Esophagus muscularis mucosa (tissue), 4 donors: Measurements from ENCODE around the gene DNMBP. TPM values are rescaled to one million over a fixed set of nuclear protein-coding genes. Genes with fewer than 3 reads are reported as not detected.

ENCODE experiments used
- DNase-seq: peaks from one replicate; pipeline ENCODE4 v3.0.0-alpha.2; 2017; ENCODE audit errors: extremely low spot score
- H3K27ac ChIP-seq, 4 donors: fragments of 200-600 bp; sonication (generic); replicated peaks in 1 of 4; 1 replicate in 3 of 4; 2 replicates in 1 of 4; pipeline ENCODE4 v1.5.1; 2016 to 2019; ENCODE audit warnings: mild to moderate bottlenecking in 1 of 4
- H3K27me3 ChIP-seq, 4 donors: fragments of 200-600 bp; sonication (generic); one replicate each; pipeline versions ENCODE4 v1.5.1 to v1.6.0; 2016 to 2019
- H3K36me3 ChIP-seq, 4 donors: fragments of 200-600 bp; sonication (generic); one replicate each; pipeline ENCODE4 v1.5.1; 2016 to 2019
- H3K4me1 ChIP-seq, 4 donors: fragments of 200-600 bp; sonication (generic); one replicate each; pipeline ENCODE4 v1.5.1; 2016 to 2019
- H3K4me3 ChIP-seq, 4 donors: fragments of 200-600 bp; sonication (generic); 1 replicate in 2 of 4; 2 replicates in 2 of 4; pipeline ENCODE4 v1.5.1; 2016 to 2019; ENCODE audit warnings: mild to moderate bottlenecking in 4 of 4, moderate library complexity in 1 of 4
- H3K9me3 ChIP-seq, 4 donors: fragments of 200-600 bp; sonication (generic); 1 replicate in 3 of 4; 2 replicates in 1 of 4; pipeline ENCODE4 v1.5.1; 2016 to 2019
- EP300 ChIP-seq: sonication (generic); formaldehyde crosslinking; IDR thresholded peaks from one replicate; pipeline ENCODE4 v1.6.1; 2017; ENCODE audit warnings: antibody characterized with exemption
- POLR2A ChIP-seq: fragments of 450-650 bp; IDR thresholded peaks from one replicate; pipeline ENCODE4 v1.6.1; 2017; ENCODE audit warnings: antibody characterized with exemption, moderate library complexity, mild to moderate bottlenecking, low read depth
- POLR2AphosphoS5 ChIP-seq, 2 donors: sonication (generic); formaldehyde crosslinking; IDR thresholded peaks; one replicate each; pipeline ENCODE4 v1.6.1; 2017; ENCODE audit warnings: antibody characterized with exemption in 2 of 2
- WGBS: methylation state at CpG from one replicate; pipeline ENCODE4 v1.1.5; 2018; 5-methylcytosine and 5-hydroxymethylcytosine counted together
- intact Hi-C: fragments of 100-400 bp; cut with DNase I; formaldehyde crosslinking; loops from one replicate; pipeline ENCODE4 v1.15.1; 2023
- total RNA-seq, 4 donors: library from RNA; depleted of rRNA; stranded (reverse); fragments of >200 nt; gene quantifications; one replicate each; pipeline versions ENCODE4 v1.1.0 to v1.2.1, GENCODE V29; 2016
- TF ChIP-seq, protein P1 (sequence below), 3 experiments: fragments of 200-600 bp in 2 of 3; fragments of 450-650 bp in 1 of 3; sonication (generic) in 2 of 3; IDR thresholded peaks; one replicate each; pipeline ENCODE4 v1.5.1; 2017 to 2019; ENCODE audit warnings: antibody characterized with exemption in 3 of 3, mild to moderate bottlenecking in 2 of 3, moderate library complexity in 1 of 3

Gene DNMBP
- total RNA-seq, 4 donors from 2014 or later = 14.5 to 21.6 (median 17.4) TPM

DNA sequence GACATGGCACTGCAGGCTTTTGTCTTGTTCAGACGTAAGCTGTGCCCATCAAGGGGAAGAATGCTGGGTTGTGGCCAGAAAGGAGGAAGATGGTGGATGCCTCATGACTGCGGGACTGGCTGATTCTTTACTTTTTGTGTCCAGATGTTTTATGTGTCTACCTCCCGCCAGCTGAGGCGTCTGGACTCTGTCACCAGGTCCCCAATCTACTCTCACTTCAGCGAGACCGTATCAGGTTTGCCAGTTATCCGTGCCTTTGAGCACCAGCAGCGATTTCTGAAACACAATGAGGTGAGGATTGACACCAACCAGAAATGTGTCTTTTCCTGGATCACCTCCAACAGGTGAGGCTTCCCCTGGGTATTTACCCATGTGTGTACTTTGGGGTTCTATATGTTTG lies 173.8 kb downstream of the DNMBP start:
- TF ChIP-seq POLR2AphosphoS5 (IDR thresholded peaks at IDR 0.05) (no peak), EP300 (no peak), POLR2A (no peak)
- TF ChIP-seq, protein P1, sequence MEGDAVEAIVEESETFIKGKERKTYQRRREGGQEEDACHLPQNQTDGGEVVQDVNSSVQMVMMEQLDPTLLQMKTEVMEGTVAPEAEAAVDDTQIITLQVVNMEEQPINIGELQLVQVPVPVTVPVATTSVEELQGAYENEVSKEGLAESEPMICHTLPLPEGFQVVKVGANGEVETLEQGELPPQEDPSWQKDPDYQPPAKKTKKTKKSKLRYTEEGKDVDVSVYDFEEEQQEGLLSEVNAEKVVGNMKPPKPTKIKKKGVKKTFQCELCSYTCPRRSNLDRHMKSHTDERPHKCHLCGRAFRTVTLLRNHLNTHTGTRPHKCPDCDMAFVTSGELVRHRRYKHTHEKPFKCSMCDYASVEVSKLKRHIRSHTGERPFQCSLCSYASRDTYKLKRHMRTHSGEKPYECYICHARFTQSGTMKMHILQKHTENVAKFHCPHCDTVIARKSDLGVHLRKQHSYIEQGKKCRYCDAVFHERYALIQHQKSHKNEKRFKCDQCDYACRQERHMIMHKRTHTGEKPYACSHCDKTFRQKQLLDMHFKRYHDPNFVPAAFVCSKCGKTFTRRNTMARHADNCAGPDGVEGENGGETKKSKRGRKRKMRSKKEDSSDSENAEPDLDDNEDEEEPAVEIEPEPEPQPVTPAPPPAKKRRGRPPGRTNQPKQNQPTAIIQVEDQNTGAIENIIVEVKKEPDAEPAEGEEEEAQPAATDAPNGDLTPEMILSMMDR (IDR thresholded peaks at IDR 0.05) = no peak
- DNase-seq = no peak
- intact Hi-C loops = no loop called here

DNA sequence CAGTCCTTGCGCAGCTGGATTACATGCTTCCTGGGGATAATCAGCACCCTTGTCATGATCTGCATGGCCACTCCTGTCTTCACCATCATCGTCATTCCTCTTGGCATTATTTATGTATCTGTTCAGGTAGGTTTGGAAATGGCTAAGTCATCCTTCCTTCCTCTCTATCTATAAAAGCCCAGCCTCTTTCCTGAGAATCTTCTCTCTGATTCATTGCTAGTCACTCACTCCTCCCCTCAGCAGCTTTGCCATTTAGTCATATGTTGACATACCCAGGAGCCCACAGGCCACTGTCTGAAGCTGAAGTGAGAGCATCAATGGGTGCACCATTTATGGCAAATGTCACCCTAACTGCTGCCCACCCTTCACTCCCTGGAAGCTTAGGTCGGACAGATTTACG lies 175.3 kb downstream of the DNMBP start:
- H3K4me3 ChIP-seq = no peak overlapping the region
- no peaks in the 10 kb centered on the region for H3K4me1 ChIP-seq
- TF ChIP-seq, protein P1 (IDR thresholded peaks at IDR 0.05) = no peak
- no peak for TF ChIP-seq POLR2AphosphoS5 (IDR thresholded peaks at IDR 0.05)
- no peak for TF ChIP-seq EP300
- TF ChIP-seq POLR2A = no peak
- no peaks in the 10 kb centered on the region for H3K9me3 ChIP-seq
- H3K27ac ChIP-seq = no peak overlapping the region
- DNase-seq = no peak
- intact Hi-C loops = no loop called here
- H3K36me3 ChIP-seq = no peaks in the 10 kb centered on the region
- 86% methylated on average over 4 of the region's 4 CpGs for WGBS
- no peaks in the 10 kb centered on the region for H3K27me3 ChIP-seq

More for the DNA sequence above, 173.8 kb downstream of the DNMBP start:
- WGBS = 79% methylated on average over 8 of the region's 8 CpGs
- Histone ChIP-seq H3K9me3 (no peaks in the 10 kb centered on the region), H3K36me3 (no peaks in the 10 kb centered on the region), H3K4me3 (no peak overlapping the region), H3K27ac (no peak overlapping the region), H3K27me3 (no peaks in the 10 kb centered on the region), H3K4me1 (no peaks in the 10 kb centered on the region)

DNA sequence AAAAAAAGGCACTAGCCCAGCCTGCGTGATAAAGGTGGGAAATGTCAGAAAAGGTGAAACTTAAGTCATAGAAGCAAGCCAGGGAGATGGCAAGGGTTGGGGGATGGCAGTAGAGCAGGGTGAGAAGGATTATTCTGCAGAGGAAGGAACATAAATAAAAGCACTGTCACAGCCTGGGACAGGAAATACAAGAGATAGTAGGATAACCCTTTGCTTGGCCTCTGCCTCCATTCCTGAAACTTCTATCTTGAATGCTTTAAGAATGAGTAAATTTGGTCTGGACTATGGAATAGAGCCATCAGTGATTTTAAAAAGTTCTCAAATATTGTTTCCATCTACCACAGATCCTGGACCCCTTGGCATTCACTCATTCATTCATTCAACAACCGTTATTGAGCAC lies 177.3 kb downstream of the DNMBP start:
- Histone ChIP-seq H3K27ac (no peak overlapping the region), H3K36me3 (no peaks in the 10 kb centered on the region), H3K27me3 (no peaks in the 10 kb centered on the region), H3K4me3 (no peak overlapping the region), H3K9me3 (no peaks in the 10 kb centered on the region), H3K4me1 (no peaks in the 10 kb centered on the region)
- WGBS = 86% methylated on average over 2 of the region's 2 CpGs
- TF ChIP-seq, protein P1 (IDR thresholded peaks at IDR 0.05) = no peak
- no peak for TF ChIP-seq POLR2A
- TF ChIP-seq POLR2AphosphoS5 (IDR thresholded peaks at IDR 0.05) = no peak
- no peak for TF ChIP-seq EP300
- DNase-seq = no peak
- intact Hi-C loops = no loop called here

DNA sequence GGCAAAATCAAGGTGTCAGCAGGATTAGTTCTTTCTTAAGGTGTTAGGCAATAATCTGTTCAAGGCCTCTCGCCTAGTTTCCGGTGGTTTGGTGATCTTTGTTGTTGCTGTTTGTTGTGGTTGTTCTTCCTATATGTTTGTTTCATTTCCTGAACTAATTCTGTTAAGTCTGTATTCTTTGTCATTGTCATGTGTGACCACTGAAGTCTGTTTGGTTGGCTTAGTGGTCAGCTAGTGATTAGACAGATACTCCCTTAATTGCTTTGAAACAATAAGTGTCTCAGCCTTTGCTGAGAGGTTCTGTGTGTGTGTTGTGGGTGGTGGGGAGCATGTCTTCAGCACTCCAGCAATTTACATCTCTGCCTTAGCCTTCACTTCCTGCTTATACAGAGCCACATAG lies 181.3 kb downstream of the DNMBP start:
- WGBS = 69% methylated on average over 2 of the region's 2 CpGs
- no peak for DNase-seq
- Histone ChIP-seq H3K4me3 (no peak overlapping the region), H3K9me3 (no peaks in the 10 kb centered on the region), H3K27ac (no peak overlapping the region), H3K4me1 (no peaks in the 10 kb centered on the region), H3K36me3 (no peaks in the 10 kb centered on the region), H3K27me3 (no peaks in the 10 kb centered on the region)
- intact Hi-C loops = no loop called here
- TF ChIP-seq, protein P1 (IDR thresholded peaks at IDR 0.05) = no peak
- TF ChIP-seq POLR2A (no peak), POLR2AphosphoS5 (IDR thresholded peaks at IDR 0.05) (no peak)

DNA sequence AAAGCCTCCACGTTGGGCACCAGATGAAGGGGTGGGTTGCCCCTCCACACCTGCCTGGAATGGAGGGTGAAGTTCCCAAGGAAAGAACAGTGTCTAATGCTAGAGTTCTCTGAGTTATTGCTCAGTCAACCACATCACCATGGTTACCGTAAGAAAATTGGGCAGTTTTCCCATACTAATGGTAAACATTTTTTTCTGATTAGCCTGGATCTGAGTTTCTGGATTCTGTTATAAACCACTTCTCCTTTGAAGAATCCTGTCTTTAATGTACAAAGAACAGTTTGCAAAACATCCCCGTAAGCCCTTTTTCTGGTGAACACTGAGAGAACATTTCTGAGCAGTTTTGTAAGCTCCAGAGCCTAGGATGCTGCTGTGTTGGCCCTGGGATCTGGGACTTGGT lies 181.8 kb downstream of the DNMBP start:
- WGBS = 78% methylated on average over 3 of the region's 3 CpGs
- H3K36me3 ChIP-seq = no peaks in the 10 kb centered on the region
- H3K4me3 ChIP-seq = no peak overlapping the region
- DNase-seq = no peak
- no peaks in the 10 kb centered on the region for H3K4me1 ChIP-seq
- no peaks in the 10 kb centered on the region for H3K27me3 ChIP-seq
- TF ChIP-seq EP300 (no peak), POLR2A (no peak)
- intact Hi-C loops = no loop called here
- no peaks in the 10 kb centered on the region for H3K9me3 ChIP-seq
- H3K27ac ChIP-seq = no peak overlapping the region

Other genes with a start within 250 kb of the DNMBP start
- 1 to 10 TPM in 1 of 4 donors, under 1 TPM in 3; 0.32 to 2.9 (median 0.42) TPM for gene ABCC2, start 227.3 kb downstream of the DNMBP start, total RNA-seq
- gene CPN1, start 71.9 kb upstream of the DNMBP start, total RNA-seq = not detected
- 10 to 100 TPM in 3 of 4 donors, 1 to 10 TPM in 1; 8.3 to 14.4 (median 13.6) TPM for gene ERLIN1, start 176.1 kb upstream of the DNMBP start, total RNA-seq
- 10 to 100 TPM; 16.8 to 25.7 (median 23.8) TPM for gene CHUK, start 219.6 kb upstream of the DNMBP start, total RNA-seq